Activated T-helper 1 cell treated with anti-CD3 and anti-CD28 coated beads, Interleukin-12 subunit alpha, Interleukin-12 subunit beta, Interleukin-2, Interleukin-4 antibody, amounts not matched to agents 30 ng/mL and 10 ng/mL and 1 ng/mL, durations not matched to agents 14 hours and 24 hours and 36 hours (primary cell): ENCODE results near the gene TCF4. TPM values are rescaled to one million over a fixed set of nuclear protein-coding genes. Genes with fewer than 3 reads are reported as not detected.

Experiments used
- DNase-seq: peaks from one replicate; pipeline ENCODE4 v3.0.0; 2021; ENCODE audit warnings: low spot score
- H3K27ac Mint-ChIP-seq: one replicate; pipeline ENCODE4 v1.8.0; 2021; ENCODE audit warnings: mild to moderate bottlenecking, mixed read lengths
- H3K27me3 Mint-ChIP-seq: one replicate; pipeline ENCODE4 v1.8.0; 2022; ENCODE audit warnings: mild to moderate bottlenecking, moderate library complexity, mixed read lengths; ENCODE audit not compliant: insufficient read depth
- H3K36me3 Mint-ChIP-seq: one replicate; pipeline ENCODE4 v1.8.0; 2021; ENCODE audit warnings: low read depth, mixed read lengths
- H3K4me1 Mint-ChIP-seq: one replicate; pipeline ENCODE4 v1.8.0; 2021; ENCODE audit warnings: low read depth, mixed read lengths
- H3K4me3 Mint-ChIP-seq: one replicate; pipeline ENCODE4 v1.8.0; 2021; ENCODE audit warnings: mild to moderate bottlenecking, moderate library complexity, mixed read lengths
- H3K9me3 Mint-ChIP-seq: one replicate; pipeline ENCODE4 v1.8.0; 2021; ENCODE audit warnings: mixed read lengths
- intact Hi-C: fragments of 100-400 bp; cut with micrococcal nuclease; formaldehyde crosslinking; loops from one replicate; pipeline ENCODE4 v1.15.1; 2024
- total RNA-seq: library from RNA; stranded (reverse); gene quantifications from 2 replicates; pipeline ENCODE4 v1.2.3, GENCODE V29; 2022

TCF4 gene
- total RNA-seq, 1 donor from 2014 or later = 1.8 TPM

- H3K4me3 Mint-ChIP-seq = no peak overlapping the region
- no peaks in the 10 kb centered on the region for H3K36me3 Mint-ChIP-seq
- H3K27me3 Mint-ChIP-seq = no peaks in the 10 kb centered on the region
- no peaks in the 10 kb centered on the region for H3K4me1 Mint-ChIP-seq
- DNase-seq = no peak
- no peaks in the 10 kb centered on the region for H3K9me3 Mint-ChIP-seq
- intact Hi-C loops = no loop called here
- no peak overlapping the region for H3K27ac Mint-ChIP-seq
Observed at GRCh38 chr18:55400081-55400480, 187.9 kb downstream of the TCF4 start.

- DNase-seq = no peak
- no peaks in the 10 kb centered on the region for H3K36me3 Mint-ChIP-seq
- no peak overlapping the region for H3K27ac Mint-ChIP-seq
- H3K27me3 Mint-ChIP-seq = no peaks in the 10 kb centered on the region
- no peak overlapping the region for H3K4me3 Mint-ChIP-seq
- H3K9me3 Mint-ChIP-seq = no peaks in the 10 kb centered on the region
- intact Hi-C loops = no loop called here
- no peaks in the 10 kb centered on the region for H3K4me1 Mint-ChIP-seq
Observed at GRCh38 chr18:55398858-55399257, 189.1 kb downstream of the TCF4 start.

- Mint-ChIP-seq H3K27ac (no peak overlapping the region), H3K4me1 (no peaks in the 10 kb centered on the region), H3K27me3 (no peaks in the 10 kb centered on the region), H3K36me3 (no peaks in the 10 kb centered on the region), H3K9me3 (no peaks in the 10 kb centered on the region), H3K4me3 (no peak overlapping the region)
- DNase-seq = no peak
- intact Hi-C loops = no loop called here
Observed at GRCh38 chr18:55396979-55397378, 191.0 kb downstream of the TCF4 start.

- Mint-ChIP-seq H3K9me3 (no peaks in the 10 kb centered on the region), H3K4me3 (no peak overlapping the region), H3K36me3 (no peaks in the 10 kb centered on the region), H3K4me1 (no peaks in the 10 kb centered on the region), H3K27ac (no peak overlapping the region), H3K27me3 (no peaks in the 10 kb centered on the region)
- DNase-seq = no peak
- intact Hi-C loops = no loop called here
Observed at GRCh38 chr18:55396267-55396905, 191.6 kb downstream of the TCF4 start.

- Mint-ChIP-seq H3K4me3 (no peak overlapping the region), H3K4me1 (no peaks in the 10 kb centered on the region), H3K27me3 (no peaks in the 10 kb centered on the region), H3K27ac (no peak overlapping the region), H3K9me3 (no peaks in the 10 kb centered on the region), H3K36me3 (no peaks in the 10 kb centered on the region)
- intact Hi-C loops = no loop called here
- no peak for DNase-seq
Observed at GRCh38 chr18:55395799-55396198, 192.2 kb downstream of the TCF4 start.

GRCh38 chr18:55390898-55391297, 197.1 kb downstream of the TCF4 start:
- intact Hi-C loops = no loop called here
- Mint-ChIP-seq H3K36me3 (no peaks in the 10 kb centered on the region), H3K4me1 (no peaks in the 10 kb centered on the region), H3K4me3 (no peak overlapping the region), H3K9me3 (no peaks in the 10 kb centered on the region), H3K27me3 (no peaks in the 10 kb centered on the region), H3K27ac (no peak overlapping the region)
- DNase-seq = no peak

GRCh38 chr18:55387139-55387984, 200.6 kb downstream of the TCF4 start:
- no peak for DNase-seq
- Mint-ChIP-seq H3K27me3 (no peaks in the 10 kb centered on the region), H3K4me3 (no peak overlapping the region), H3K36me3 (no peaks in the 10 kb centered on the region), H3K9me3 (no peaks in the 10 kb centered on the region), H3K27ac (no peak overlapping the region), H3K4me1 (no peaks in the 10 kb centered on the region)
- intact Hi-C loops = loop anchor here (10.0 kb wide), 1 partner anchor 1187 kb away; no protein-coding TSS in a partner anchor

GRCh38 chr18:55386545-55386944, 201.4 kb downstream of the TCF4 start:
- H3K27ac Mint-ChIP-seq = no peak overlapping the region
- no peaks in the 10 kb centered on the region for H3K27me3 Mint-ChIP-seq
- H3K9me3 Mint-ChIP-seq = no peaks in the 10 kb centered on the region
- DNase-seq = no peak
- intact Hi-C loops = loop anchor here (10.0 kb wide), 1 partner anchor 1188 kb away; no protein-coding TSS in a partner anchor
- H3K4me1 Mint-ChIP-seq = no peaks in the 10 kb centered on the region
- H3K36me3 Mint-ChIP-seq = no peaks in the 10 kb centered on the region
- H3K4me3 Mint-ChIP-seq = no peak overlapping the region

GRCh38 chr18:55385770-55386169, 202.2 kb downstream of the TCF4 start:
- Mint-ChIP-seq H3K27ac (no peak overlapping the region), H3K4me1 (no peaks in the 10 kb centered on the region)
- intact Hi-C loops = loop anchor here (10.0 kb wide), 1 partner anchor 1189 kb away; no protein-coding TSS in a partner anchor

GRCh38 chr18:55384551-55385275, 203.3 kb downstream of the TCF4 start:
- H3K27me3 Mint-ChIP-seq = no peaks in the 10 kb centered on the region
- intact Hi-C loops = loop anchor here (10.0 kb wide), 1 partner anchor 1190 kb away; no protein-coding TSS in a partner anchor
- no peaks in the 10 kb centered on the region for H3K4me1 Mint-ChIP-seq
- H3K4me3 Mint-ChIP-seq = no peak overlapping the region
- H3K27ac Mint-ChIP-seq = no peak overlapping the region
- no peaks in the 10 kb centered on the region for H3K9me3 Mint-ChIP-seq
- no peak for DNase-seq
- no peaks in the 10 kb centered on the region for H3K36me3 Mint-ChIP-seq

More at GRCh38 chr18:55385770-55386169, 202.2 kb downstream of the TCF4 start:
- H3K27me3 Mint-ChIP-seq = no peaks in the 10 kb centered on the region
- H3K36me3 Mint-ChIP-seq = no peaks in the 10 kb centered on the region
- no peak for DNase-seq
- no peaks in the 10 kb centered on the region for H3K9me3 Mint-ChIP-seq
- H3K4me3 Mint-ChIP-seq = no peak overlapping the region

- H3K36me3 Mint-ChIP-seq = no peaks in the 10 kb centered on the region
- intact Hi-C loops = loop anchor here (10.0 kb wide), 1 partner anchor 1191 kb away; no protein-coding TSS in a partner anchor
- H3K9me3 Mint-ChIP-seq = no peaks in the 10 kb centered on the region
Observed at GRCh38 chr18:55384115-55384514, 203.9 kb downstream of the TCF4 start.

GRCh38 chr18:55382277-55382805, 205.7 kb downstream of the TCF4 start:
- Mint-ChIP-seq H3K4me3 (no peak overlapping the region), H3K27ac (no peak overlapping the region)

More at GRCh38 chr18:55384115-55384514, 203.9 kb downstream of the TCF4 start:
- Mint-ChIP-seq H3K27me3 (no peaks in the 10 kb centered on the region), H3K4me3 (no peak overlapping the region), H3K27ac (no peak overlapping the region), H3K4me1 (no peaks in the 10 kb centered on the region)
- no peak for DNase-seq

More at GRCh38 chr18:55382277-55382805, 205.7 kb downstream of the TCF4 start:
- no peaks in the 10 kb centered on the region for H3K27me3 Mint-ChIP-seq
- no peak for DNase-seq
- intact Hi-C loops = loop anchor here (10.0 kb wide), 1 partner anchor 1192 kb away; no protein-coding TSS in a partner anchor
- H3K4me1 Mint-ChIP-seq = no peaks in the 10 kb centered on the region
- H3K9me3 Mint-ChIP-seq = no peaks in the 10 kb centered on the region
- H3K36me3 Mint-ChIP-seq = no peaks in the 10 kb centered on the region
